SK-N-MC (cell line): Measurements from ENCODE around the gene MMS19.
"Not testable (repeated sequence)": the region's sequence is repeated elsewhere in the genome, so short reads cannot be mapped to it uniquely, and the experiment has no call there.

ENCODE experiments used
- EZH2 ChIP-seq: fragments of 200-600 bp; sonication (generic); IDR thresholded peaks from one replicate; pipeline ENCODE4 v1.6.1; 2017; ENCODE audit warnings: antibody characterized with exemption
- FOXP2 ChIP-seq: optimal IDR thresholded peaks from 2 replicates; pipeline ENCODE3; 2011; ENCODE audit warnings: mild to moderate bottlenecking, moderate library complexity; ENCODE audit not compliant: insufficient read depth; ENCODE audit errors: extremely low read length, control extremely low read depth
- POLR2AphosphoS5 ChIP-seq: IDR thresholded peaks from 2 replicates; pipeline ENCODE4 v1.6.1; 2012; ENCODE audit warnings: mild to moderate bottlenecking, low read depth, low read length, borderline replicate concordance

GRCh38 chr10:97479410-97479809 is 18.8 kb downstream of the MMS19 start:
- not testable (repeated sequence) for TF ChIP-seq EZH2, POLR2AphosphoS5, FOXP2
